A172 (cell line): ENCODE data around the gene TRIM44. TPM values are rescaled to one million over a fixed set of nuclear protein-coding genes. Genes with fewer than 3 reads are reported as not detected.

ENCODE experiments used
- DNase-seq: peaks from one replicate; pipeline ENCODE4 v3.0.0-alpha.2; 2015; ENCODE audit warnings: low spot score
- total RNA-seq: library from RNA; depleted of rRNA; stranded (reverse); fragments of >200 nt; shearing (Covaris generic); gene quantifications from 2 replicates; pipeline ENCODE4 v1.2.3, GENCODE V29; 2014

TRIM44 gene
- total RNA-seq, 1 experiment from 2014 or later, result 38.0 TPM

- DNase-seq, result no peak
Observed at GRCh38 chr11:35671396-35672127, 9.0 kb downstream of the TRIM44 start.

- DNase-seq, result no peak
Observed at GRCh38 chr11:35672608-35673007, 10.0 kb downstream of the TRIM44 start.

- DNase-seq, result no peak
Observed at GRCh38 chr11:35675901-35676610, 13.5 kb downstream of the TRIM44 start.

GRCh38 chr11:35676611-35676965 is 14.0 kb downstream of the TRIM44 start:
- DNase-seq, result no peak

- DNase-seq, result no peak
Observed at GRCh38 chr11:35677904-35678303, 15.3 kb downstream of the TRIM44 start.

- DNase-seq, result no peak
Observed at GRCh38 chr11:35678471-35678870, 15.9 kb downstream of the TRIM44 start.

GRCh38 chr11:35678975-35679374 is 16.4 kb downstream of the TRIM44 start:
- DNase-seq, result no peak

GRCh38 chr11:35680506-35680905 is 17.9 kb downstream of the TRIM44 start:
- DNase-seq, result no peak

- DNase-seq, result no peak
Observed at GRCh38 chr11:35681163-35681767, 18.7 kb downstream of the TRIM44 start.

GRCh38 chr11:35682230-35683173 is 19.9 kb downstream of the TRIM44 start:
- peak; percentile 12 for DNase-seq

GRCh38 chr11:35683728-35684339 is 21.3 kb downstream of the TRIM44 start:
- no peak for DNase-seq

- peak; percentile 46 for DNase-seq
Observed at GRCh38 chr11:35688023-35688422, 25.4 kb downstream of the TRIM44 start.

GRCh38 chr11:35689081-35689996 is 26.8 kb downstream of the TRIM44 start:
- DNase-seq, result no peak

- DNase-seq, result no peak
Observed at GRCh38 chr11:35702126-35702525, 39.6 kb downstream of the TRIM44 start.

- DNase-seq, result no peak
Observed at GRCh38 chr11:35709376-35709775, 46.8 kb downstream of the TRIM44 start.

GRCh38 chr11:35711173-35711910 is 48.8 kb downstream of the TRIM44 start:
- no peak for DNase-seq

GRCh38 chr11:35711924-35712323 is 49.3 kb downstream of the TRIM44 start:
- DNase-seq, result no peak

- no peak for DNase-seq
Observed at GRCh38 chr11:35712533-35712932, 50.0 kb downstream of the TRIM44 start.

GRCh38 chr11:35714882-35715627 is 52.5 kb downstream of the TRIM44 start:
- DNase-seq, result peak; percentile 5
